Stimulated activated CD8-positive, alpha-beta memory T cell treated with anti-CD3 and anti-CD28 coated beads, Interleukin-15, amount 100 ng/mL, for 4 hours (primary cell): ENCODE data around the gene EXOSC3.
"Not testable (repeated sequence)": the region's sequence is repeated elsewhere in the genome, so short reads cannot be mapped to it uniquely, and the experiment has no call there.

Experiments
- DNase-seq, 2 donors: peaks; one replicate each; pipeline ENCODE4 v3.0.0-alpha.2; 2020; ENCODE audit warnings: low read depth in 2 of 2

EXOSC3 gene

GRCh38 chr9:37775216-37775919 is 9.5 kb downstream of the EXOSC3 start:
- no peak for DNase-seq

GRCh38 chr9:37769995-37770394 is 14.9 kb downstream of the EXOSC3 start:
- no peak for DNase-seq

- DNase-seq: no peak
Measured at GRCh38 chr9:37769306-37769705, 15.6 kb downstream of the EXOSC3 start.

- not testable (repeated sequence) for DNase-seq
Measured at GRCh38 chr9:37765263-37765662, 19.6 kb downstream of the EXOSC3 start.

GRCh38 chr9:37761511-37761910 is 23.4 kb downstream of the EXOSC3 start:
- DNase-seq: no peak

- no peak for DNase-seq
Measured at GRCh38 chr9:37760416-37761161, 24.3 kb downstream of the EXOSC3 start.

- no peak for DNase-seq
Measured at GRCh38 chr9:37758747-37759146, 26.1 kb downstream of the EXOSC3 start.

GRCh38 chr9:37753489-37754190 is 31.2 kb downstream of the EXOSC3 start, which contains the start of gene TRMT10B:
Gene TRMT10B, plus strand, starts transcription at chr9:37753805. Its CDS starts 8,127 bp downstream, at chr9:37761932.
- DNase-seq: peak; percentile 54 to 61

GRCh38 chr9:37752642-37753488 is 32.0 kb downstream of the EXOSC3 start:
- DNase-seq: no peak

GRCh38 chr9:37752112-37752511 is 32.8 kb downstream of the EXOSC3 start:
- not testable (repeated sequence) for DNase-seq

- not testable (repeated sequence) for DNase-seq
Measured at GRCh38 chr9:37751704-37752103, 33.2 kb downstream of the EXOSC3 start.

GRCh38 chr9:37751186-37751585 is 33.7 kb downstream of the EXOSC3 start:
- DNase-seq: no peak

- DNase-seq: no peak
Measured at GRCh38 chr9:37749129-37749528, 35.7 kb downstream of the EXOSC3 start.

- no peak for DNase-seq
Measured at GRCh38 chr9:37747271-37747753, 37.6 kb downstream of the EXOSC3 start.

GRCh38 chr9:37746448-37747270 is 38.2 kb downstream of the EXOSC3 start:
- DNase-seq: no peak

GRCh38 chr9:37745970-37746369 is 38.9 kb downstream of the EXOSC3 start:
- no peak for DNase-seq

GRCh38 chr9:37740631-37741328 is 44.1 kb downstream of the EXOSC3 start:
- DNase-seq: no peak

- no peak for DNase-seq
Measured at GRCh38 chr9:37740128-37740527, 44.7 kb downstream of the EXOSC3 start.

- DNase-seq: no peak
Measured at GRCh38 chr9:37739222-37739621, 45.6 kb downstream of the EXOSC3 start.

GRCh38 chr9:37732952-37733351 is 51.9 kb downstream of the EXOSC3 start:
- DNase-seq: no peak
